Measurements from ENCODE around the gene C1QTNF12.

Gene C1QTNF12

GRCh38 chr1:1240822-1241587 is 5.5 kb downstream of the C1QTNF12 start:
- DNase-seq (ENCODE audit: low spot score) = no peak

- DNase-seq (ENCODE audit: low spot score) = no peak
These were observed 6.2 kb downstream of the C1QTNF12 start for GRCh38 chr1:1240348-1240732.

- DNase-seq (ENCODE audit: low spot score) = no peak
These were observed 6.7 kb downstream of the C1QTNF12 start for GRCh38 chr1:1239614-1240347.

- DNase-seq (ENCODE audit: low spot score) = no peak
These were observed 7.3 kb downstream of the C1QTNF12 start for GRCh38 chr1:1239227-1239613.

- no peak for DNase-seq (ENCODE audit: low spot score)
These were observed 7.8 kb downstream of the C1QTNF12 start for GRCh38 chr1:1238702-1239178.

GRCh38 chr1:1237874-1238701 is 8.4 kb downstream of the C1QTNF12 start:
- no peak for DNase-seq (ENCODE audit: low spot score)

GRCh38 chr1:1236945-1237873 is 9.3 kb downstream of the C1QTNF12 start:
- DNase-seq (ENCODE audit: low spot score) = no peak

GRCh38 chr1:1236176-1236763 is 10.3 kb downstream of the C1QTNF12 start:
- DNase-seq (ENCODE audit: low spot score) = no peak

GRCh38 chr1:1235016-1235744 is 11.3 kb downstream of the C1QTNF12 start:
- DNase-seq (ENCODE audit: low spot score) = no peak

- no peak for DNase-seq (ENCODE audit: low spot score)
These were observed 12.2 kb downstream of the C1QTNF12 start for GRCh38 chr1:1234180-1234808.

- no peak for DNase-seq (ENCODE audit: low spot score)
These were observed 13.0 kb downstream of the C1QTNF12 start for GRCh38 chr1:1233567-1233892.

GRCh38 chr1:1232796-1233566 is 13.5 kb downstream of the C1QTNF12 start:
- no peak for DNase-seq (ENCODE audit: low spot score)

- no peak for DNase-seq (ENCODE audit: low spot score)
These were observed 14.2 kb downstream of the C1QTNF12 start, which contains the start of gene B3GALT6 for GRCh38 chr1:1232208-1232795. B3GALT6 (plus strand) TSS chr1:1232237; CDS start chr1:1232279, 42 bp downstream.

- DNase-seq (ENCODE audit: low spot score) = peak; percentile 96
These were observed 14.9 kb downstream of the C1QTNF12 start, which contains the start of gene SDF4 for GRCh38 chr1:1231400-1232207. SDF4 (minus strand) TSS chr1:1232001; CDS start chr1:1228772, 3,229 bp downstream.

GRCh38 chr1:1230656-1231399 is 15.7 kb downstream of the C1QTNF12 start:
- DNase-seq (ENCODE audit: low spot score) = no peak

GRCh38 chr1:1229770-1230169 is 16.8 kb downstream of the C1QTNF12 start:
- DNase-seq (ENCODE audit: low spot score) = no peak
